ENCODE results near the gene SNX25. TPM values are rescaled to one million over a fixed set of nuclear protein-coding genes. Genes with fewer than 3 reads are reported as not detected.

Gene SNX25
- polyA plus RNA-seq, 1 experiment: 11.7 TPM

DNA sequence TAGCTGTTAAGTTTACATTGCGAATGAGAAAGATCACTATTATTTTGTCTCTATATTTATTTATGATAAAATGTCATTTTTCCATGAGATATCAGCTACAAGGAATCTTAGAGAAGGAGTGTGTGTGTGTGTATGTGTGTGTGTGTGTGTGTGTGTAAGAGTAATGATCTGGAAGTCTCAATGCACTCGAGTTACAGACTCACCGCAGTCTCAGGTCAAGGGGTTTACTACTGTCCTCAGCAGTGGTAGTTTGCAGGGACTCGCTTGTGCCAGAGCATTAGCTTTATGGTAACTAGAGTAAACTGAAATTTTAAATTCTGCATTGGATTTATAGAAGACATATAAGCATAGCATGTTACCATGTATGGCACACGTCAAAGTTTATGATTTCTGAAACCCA, 155.5 kb downstream of the SNX25 start:
- H3K27me3 ChIP-seq (ENCODE audit: control insufficient read depth, insufficient read depth, low read length): no peaks in the 10 kb centered on the region
- DNase-seq (ENCODE audit: low read depth): no peak
- TF ChIP-seq, protein P1, sequence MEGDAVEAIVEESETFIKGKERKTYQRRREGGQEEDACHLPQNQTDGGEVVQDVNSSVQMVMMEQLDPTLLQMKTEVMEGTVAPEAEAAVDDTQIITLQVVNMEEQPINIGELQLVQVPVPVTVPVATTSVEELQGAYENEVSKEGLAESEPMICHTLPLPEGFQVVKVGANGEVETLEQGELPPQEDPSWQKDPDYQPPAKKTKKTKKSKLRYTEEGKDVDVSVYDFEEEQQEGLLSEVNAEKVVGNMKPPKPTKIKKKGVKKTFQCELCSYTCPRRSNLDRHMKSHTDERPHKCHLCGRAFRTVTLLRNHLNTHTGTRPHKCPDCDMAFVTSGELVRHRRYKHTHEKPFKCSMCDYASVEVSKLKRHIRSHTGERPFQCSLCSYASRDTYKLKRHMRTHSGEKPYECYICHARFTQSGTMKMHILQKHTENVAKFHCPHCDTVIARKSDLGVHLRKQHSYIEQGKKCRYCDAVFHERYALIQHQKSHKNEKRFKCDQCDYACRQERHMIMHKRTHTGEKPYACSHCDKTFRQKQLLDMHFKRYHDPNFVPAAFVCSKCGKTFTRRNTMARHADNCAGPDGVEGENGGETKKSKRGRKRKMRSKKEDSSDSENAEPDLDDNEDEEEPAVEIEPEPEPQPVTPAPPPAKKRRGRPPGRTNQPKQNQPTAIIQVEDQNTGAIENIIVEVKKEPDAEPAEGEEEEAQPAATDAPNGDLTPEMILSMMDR (IDR thresholded peaks at IDR 0.05; ENCODE audit: insufficient read depth, low read depth, low read length): no peak
- CTCF ChIA-PET: interaction anchor here (0.7 to 1.7 kb wide), 3 partner anchors 9 to 626 kb away, joined by 3 to 5 read pairs (median 3); no protein-coding TSS in a partner anchor
- no peak overlapping the region for H3K4me3 ChIP-seq (ENCODE audit: low read depth, low read length)
- peaks cover 2% of the 10 kb centered on the region; the same call in 1 of the 2 replicates for H3K36me3 ChIP-seq (ENCODE audit: control insufficient read depth, insufficient read depth, low read length)
- POLR2A ChIA-PET: no interaction called here

DNA sequence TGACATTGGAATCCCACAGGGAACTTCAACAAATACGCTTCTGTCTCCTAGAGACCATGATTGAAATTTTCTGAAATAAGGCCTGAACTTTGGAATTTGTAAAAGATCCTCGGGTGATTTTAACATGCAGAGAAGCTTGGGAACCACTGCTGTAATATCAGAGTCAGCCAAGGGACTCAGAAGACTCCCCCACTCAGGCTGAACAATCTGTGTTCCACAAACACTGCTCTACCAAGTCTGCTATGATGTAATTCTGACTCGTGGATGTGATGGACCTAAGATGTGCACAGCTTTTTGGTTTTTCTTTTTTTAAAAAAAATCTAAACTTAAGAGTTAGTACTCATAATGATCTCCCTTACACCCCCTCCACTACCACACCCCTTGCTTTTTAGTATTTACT, 160.3 kb downstream of the SNX25 start:
- peaks cover 5% of the 10 kb centered on the region for H3K36me3 ChIP-seq (ENCODE audit: control insufficient read depth, insufficient read depth, low read length)
- TF ChIP-seq, protein P1 (IDR thresholded peaks at IDR 0.05; ENCODE audit: insufficient read depth, low read depth, low read length): no peak
- ChIA-PET POLR2A (no interaction called here), CTCF (no interaction called here)
- no peak for DNase-seq (ENCODE audit: low read depth)
- no peak overlapping the region for H3K4me3 ChIP-seq (ENCODE audit: low read depth, low read length)
- H3K27me3 ChIP-seq (ENCODE audit: control insufficient read depth, insufficient read depth, low read length): no peaks in the 10 kb centered on the region

DNA sequence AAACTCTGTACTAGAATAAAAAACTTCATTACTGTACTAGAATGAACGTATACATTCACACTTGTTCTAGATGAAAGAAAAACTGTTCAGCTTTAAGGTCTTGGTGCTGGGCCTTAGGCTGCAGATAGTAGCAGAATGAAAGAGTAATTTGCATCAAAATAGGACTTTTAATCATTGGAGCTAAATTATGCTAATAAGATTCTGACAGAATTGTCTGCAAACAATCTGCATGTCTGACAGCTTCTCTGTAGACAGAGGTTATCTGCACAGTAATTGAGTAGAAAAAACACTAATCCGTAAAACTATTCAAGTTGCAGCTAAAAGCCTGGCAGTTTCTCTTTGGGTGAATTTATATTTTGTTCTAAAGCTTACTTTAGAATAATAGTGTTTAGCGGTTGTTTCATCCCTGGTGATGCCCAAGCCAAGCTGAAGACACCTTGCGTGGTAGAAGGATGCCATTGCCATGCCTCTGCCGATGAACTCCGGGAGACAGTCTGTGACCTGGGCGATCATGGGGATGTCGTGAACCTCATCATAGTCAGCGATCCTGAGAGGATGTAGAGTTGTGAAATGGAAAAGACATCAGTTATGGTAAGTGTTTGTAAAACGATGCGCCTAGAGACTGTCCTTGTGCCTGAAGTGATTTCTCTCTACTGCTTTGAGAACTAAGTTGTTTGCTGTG, 161.0 kb downstream of the SNX25 start:
- H3K36me3 ChIP-seq (ENCODE audit: control insufficient read depth, insufficient read depth, low read length): peaks cover 5% of the 10 kb centered on the region
- POLR2A ChIA-PET: no interaction called here
- DNase-seq (ENCODE audit: low read depth): no peak

DNA sequence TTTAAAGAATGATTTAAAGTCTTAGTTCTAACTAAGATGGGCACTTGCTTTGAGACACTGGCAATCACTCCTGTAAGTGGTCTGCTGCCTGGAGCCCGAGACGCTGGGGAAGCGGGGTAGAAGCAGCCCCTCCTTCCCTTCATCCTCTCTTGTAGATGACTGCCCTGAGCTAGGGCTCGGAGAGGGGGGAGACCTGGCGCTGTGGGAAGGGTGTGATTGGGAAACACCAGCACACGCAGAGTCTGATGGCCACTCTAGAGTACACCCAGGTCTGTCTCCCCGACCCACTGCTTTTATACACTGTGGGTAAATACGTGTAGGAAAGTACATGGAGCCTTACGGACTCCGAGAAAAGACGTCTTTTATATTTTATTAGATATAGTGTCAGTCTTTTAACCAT, 162.3 kb downstream of the SNX25 start:
- DNase-seq (ENCODE audit: low read depth): no peak
- Histone ChIP-seq H3K27me3 (ENCODE audit: control insufficient read depth, insufficient read depth, low read length) (no peaks in the 10 kb centered on the region), H3K36me3 (ENCODE audit: control insufficient read depth, insufficient read depth, low read length) (peaks cover 5% of the 10 kb centered on the region), H3K4me3 (ENCODE audit: low read depth, low read length) (no peak overlapping the region)
- POLR2A ChIA-PET: no interaction called here
- TF ChIP-seq, protein P1 (IDR thresholded peaks at IDR 0.05; ENCODE audit: insufficient read depth, low read depth, low read length): no peak
- CTCF ChIA-PET: no interaction called here

More for the DNA sequence above, 161.0 kb downstream of the SNX25 start:
- TF ChIP-seq, protein P1 (IDR thresholded peaks at IDR 0.05; ENCODE audit: insufficient read depth, low read depth, low read length): no peak
- H3K27me3 ChIP-seq (ENCODE audit: control insufficient read depth, insufficient read depth, low read length): no peaks in the 10 kb centered on the region
- CTCF ChIA-PET: no interaction called here
- H3K4me3 ChIP-seq (ENCODE audit: low read depth, low read length): no peak overlapping the region

GRCh38 chr4:185374027-185374426, 164.6 kb downstream of the SNX25 start:
- POLR2A ChIA-PET: no interaction called here
- H3K27me3 ChIP-seq (ENCODE audit: control insufficient read depth, insufficient read depth, low read length): no peaks in the 10 kb centered on the region
- peaks cover 3% of the 10 kb centered on the region for H3K36me3 ChIP-seq (ENCODE audit: control insufficient read depth, insufficient read depth, low read length)
- H3K4me3 ChIP-seq (ENCODE audit: low read depth, low read length): no peak overlapping the region
- TF ChIP-seq, protein P1 (IDR thresholded peaks at IDR 0.05; ENCODE audit: insufficient read depth, low read depth, low read length): no peak
- no peak for DNase-seq (ENCODE audit: low read depth)
- CTCF ChIA-PET: interaction anchor here (1.7 kb wide), 1 partner anchor 10 kb away, joined by 5 read pairs; no protein-coding TSS in a partner anchor

All from BJ (cell line).